ENCODE results near the gene PIGL. TPM values are rescaled to one million over a fixed set of nuclear protein-coding genes. Genes with fewer than 3 reads are reported as not detected.
"Not testable (repeated sequence)": the region's sequence is repeated elsewhere in the genome, so short reads cannot be mapped to it uniquely, and the experiment has no call there.

PIGL gene
- total RNA-seq, 2 experiments from 2014 or later, result 31.6 to 33.7 TPM

GRCh38 chr17:16229912-16230561, 13.0 kb downstream of the PIGL start:
- Mint-ChIP-seq H3K4me3 (peak overlapping the region; percentile 48), H3K4me1 (ENCODE audit: low read depth) (peaks cover 21% of the 10 kb centered on the region), H3K27ac (peak overlapping the region; percentile 84)
- intact Hi-C loops (cut with micrococcal nuclease), result loop anchor here (1.0 kb wide), 4 partner anchors 13 to 208 kb away; partner anchors contain the start of gene PIGL
- H3K27me3 Mint-ChIP-seq, DNase-seq, H3K9me3 Mint-ChIP-seq, H3K36me3 Mint-ChIP-seq: not testable (repeated sequence)
- POLR2A ChIA-PET, result interaction anchor here (1.0 to 1.3 kb wide), 3 partner anchors 13 to 151 kb away, joined by 3 to 7 read pairs (median 4); partner anchors contain the start of genes PIGL and UBB
- CTCF ChIA-PET, result interaction anchor here (1.0 kb wide), 1 partner anchor 56 kb away, joined by 5 read pairs; no protein-coding TSS in a partner anchor

GRCh38 chr17:16232391-16232790, 15.4 kb downstream of the PIGL start:
- POLR2A ChIA-PET, result no interaction called here
- H3K9me3 Mint-ChIP-seq, result no peaks in the 10 kb centered on the region
- peaks cover 19% of the 10 kb centered on the region for H3K4me1 Mint-ChIP-seq (ENCODE audit: low read depth)
- H3K27me3 Mint-ChIP-seq, result no peaks in the 10 kb centered on the region
- CTCF ChIA-PET, result no interaction called here
- H3K27ac Mint-ChIP-seq, result no peak overlapping the region
- no peak overlapping the region for H3K4me3 Mint-ChIP-seq
- intact Hi-C loops (cut with micrococcal nuclease), result no loop called here
- DNase-seq, result no peak
- peaks cover 3% of the 10 kb centered on the region for H3K36me3 Mint-ChIP-seq

GRCh38 chr17:16239931-16240330, 22.9 kb downstream of the PIGL start:
- DNase-seq, result no peak
- no peaks in the 10 kb centered on the region for H3K27me3 Mint-ChIP-seq
- H3K36me3 Mint-ChIP-seq, result peaks cover 6% of the 10 kb centered on the region
- H3K4me3 Mint-ChIP-seq, result no peak overlapping the region
- H3K9me3 Mint-ChIP-seq, result no peaks in the 10 kb centered on the region
- ChIA-PET CTCF (no interaction called here), POLR2A (no interaction called here)
- H3K27ac Mint-ChIP-seq, result no peak overlapping the region
- intact Hi-C loops (cut with micrococcal nuclease), result no loop called here
- H3K4me1 Mint-ChIP-seq (ENCODE audit: low read depth), result peaks cover 12% of the 10 kb centered on the region

- Mint-ChIP-seq H3K27me3 (no peaks in the 10 kb centered on the region), H3K9me3 (no peaks in the 10 kb centered on the region), H3K4me1 (ENCODE audit: low read depth) (peaks cover 12% of the 10 kb centered on the region), H3K4me3 (no peak overlapping the region), H3K27ac (no peak overlapping the region), H3K36me3 (peaks cover 6% of the 10 kb centered on the region)
- CTCF ChIA-PET, result no interaction called here
- POLR2A ChIA-PET, result no interaction called here
- no peak for DNase-seq
- intact Hi-C loops (cut with micrococcal nuclease), result no loop called here
Measured at GRCh38 chr17:16241906-16242399, 24.9 kb downstream of the PIGL start.

- ChIA-PET POLR2A (no interaction called here), CTCF (no interaction called here)
- Mint-ChIP-seq H3K9me3 (no peaks in the 10 kb centered on the region), H3K27ac (no peak overlapping the region), H3K27me3 (no peaks in the 10 kb centered on the region), H3K36me3 (peaks cover 8% of the 10 kb centered on the region), H3K4me1 (ENCODE audit: low read depth) (peaks cover 12% of the 10 kb centered on the region), H3K4me3 (no peak overlapping the region)
- DNase-seq, result no peak
- intact Hi-C loops (cut with micrococcal nuclease), result no loop called here
Measured at GRCh38 chr17:16243385-16243784, 26.4 kb downstream of the PIGL start.

- peaks cover 12% of the 10 kb centered on the region for H3K36me3 Mint-ChIP-seq
- H3K27me3 Mint-ChIP-seq, result no peaks in the 10 kb centered on the region
- ChIA-PET CTCF (no interaction called here), POLR2A (no interaction called here)
- intact Hi-C loops (cut with micrococcal nuclease), result no loop called here
- peaks cover 12% of the 10 kb centered on the region for H3K4me1 Mint-ChIP-seq (ENCODE audit: low read depth)
- H3K9me3 Mint-ChIP-seq, result no peaks in the 10 kb centered on the region
- no peak overlapping the region for H3K4me3 Mint-ChIP-seq
- H3K27ac Mint-ChIP-seq, result peak overlapping the region; percentile 9
- DNase-seq, result peak; percentile 55
Measured at GRCh38 chr17:16243801-16244567, 27.0 kb downstream of the PIGL start.

- Mint-ChIP-seq H3K4me1 (ENCODE audit: low read depth) (peaks cover 26% of the 10 kb centered on the region), H3K27me3 (no peaks in the 10 kb centered on the region), H3K4me3 (no peak overlapping the region), H3K36me3 (peaks cover 8% of the 10 kb centered on the region), H3K27ac (no peak overlapping the region), H3K9me3 (no peaks in the 10 kb centered on the region)
- CTCF ChIA-PET, result interaction anchor here (1.0 kb wide), 1 partner anchor 55 kb away, joined by 3 read pairs; no protein-coding TSS in a partner anchor
- DNase-seq, result no peak
- POLR2A ChIA-PET, result no interaction called here
- intact Hi-C loops (cut with micrococcal nuclease), result no loop called here
Measured at GRCh38 chr17:16247586-16247984, 30.6 kb downstream of the PIGL start.

GRCh38 chr17:16250635-16251034, 33.6 kb downstream of the PIGL start:
- ChIA-PET POLR2A (interaction anchor here (0.5 to 1.5 kb wide), 4 partner anchors 19 to 171 kb away, joined by 3 to 4 read pairs (median 3); no protein-coding TSS in a partner anchor), CTCF (interaction anchor here (0.7 to 1.3 kb wide), 2 partner anchors 34 to 113 kb away, joined by 3 to 4 read pairs; no protein-coding TSS in a partner anchor)
- H3K4me3 Mint-ChIP-seq, result no peak overlapping the region
- H3K27ac Mint-ChIP-seq, result no peak overlapping the region
- peaks cover 8% of the 10 kb centered on the region for H3K36me3 Mint-ChIP-seq
- no peak for DNase-seq
- intact Hi-C loops (cut with micrococcal nuclease), result no loop called here
- H3K27me3 Mint-ChIP-seq, result no peaks in the 10 kb centered on the region
- no peaks in the 10 kb centered on the region for H3K9me3 Mint-ChIP-seq
- H3K4me1 Mint-ChIP-seq (ENCODE audit: low read depth), result peaks cover 14% of the 10 kb centered on the region

GRCh38 chr17:16251043-16251442, 34.0 kb downstream of the PIGL start:
- CTCF ChIA-PET, result interaction anchor here (0.7 to 1.3 kb wide), 2 partner anchors 34 to 113 kb away, joined by 3 to 4 read pairs; no protein-coding TSS in a partner anchor
- POLR2A ChIA-PET, result interaction anchor here (0.6 to 1.5 kb wide), 3 partner anchors 19 to 171 kb away, joined by 3 to 4 read pairs (median 3); no protein-coding TSS in a partner anchor
- DNase-seq, result no peak
- Mint-ChIP-seq H3K4me3 (no peak overlapping the region), H3K4me1 (ENCODE audit: low read depth) (peaks cover 14% of the 10 kb centered on the region), H3K27ac (peak overlapping the region; percentile 34), H3K27me3 (no peaks in the 10 kb centered on the region), H3K36me3 (peaks cover 8% of the 10 kb centered on the region), H3K9me3 (no peaks in the 10 kb centered on the region)
- intact Hi-C loops (cut with micrococcal nuclease), result no loop called here

- no peak for DNase-seq
- intact Hi-C loops (cut with micrococcal nuclease), result no loop called here
- H3K9me3 Mint-ChIP-seq, result no peaks in the 10 kb centered on the region
- no peaks in the 10 kb centered on the region for H3K27me3 Mint-ChIP-seq
- ChIA-PET CTCF (interaction anchor here (1.3 kb wide), 1 partner anchor 112 kb away, joined by 4 read pairs; no protein-coding TSS in a partner anchor), POLR2A (interaction anchor here (1.5 kb wide), 1 partner anchor 18 kb away, joined by 3 read pairs; no protein-coding TSS in a partner anchor)
- peaks cover 14% of the 10 kb centered on the region for H3K4me1 Mint-ChIP-seq (ENCODE audit: low read depth)
- no peak overlapping the region for H3K4me3 Mint-ChIP-seq
- H3K27ac Mint-ChIP-seq, result no peak overlapping the region
- H3K36me3 Mint-ChIP-seq, result peaks cover 8% of the 10 kb centered on the region
Measured at GRCh38 chr17:16251556-16251955, 34.5 kb downstream of the PIGL start.

GRCh38 chr17:16254773-16255400, 37.9 kb downstream of the PIGL start:
- H3K4me3 Mint-ChIP-seq, result no peak overlapping the region
- H3K9me3 Mint-ChIP-seq, result no peaks in the 10 kb centered on the region
- no peak for DNase-seq
- ChIA-PET CTCF (no interaction called here), POLR2A (no interaction called here)
- intact Hi-C loops (cut with micrococcal nuclease), result no loop called here
- H3K4me1 Mint-ChIP-seq (ENCODE audit: low read depth), result peaks cover 14% of the 10 kb centered on the region
- H3K27ac Mint-ChIP-seq, result no peak overlapping the region
- no peaks in the 10 kb centered on the region for H3K27me3 Mint-ChIP-seq
- H3K36me3 Mint-ChIP-seq, result peaks cover 4% of the 10 kb centered on the region

- DNase-seq, result no peak
- H3K4me1 Mint-ChIP-seq (ENCODE audit: low read depth), result peaks cover 11% of the 10 kb centered on the region
- intact Hi-C loops (cut with micrococcal nuclease), result no loop called here
- no peaks in the 10 kb centered on the region for H3K27me3 Mint-ChIP-seq
- CTCF ChIA-PET, result no interaction called here
- no peak overlapping the region for H3K27ac Mint-ChIP-seq
- no peak overlapping the region for H3K4me3 Mint-ChIP-seq
- H3K36me3 Mint-ChIP-seq, result peaks cover 4% of the 10 kb centered on the region
- H3K9me3 Mint-ChIP-seq, result no peaks in the 10 kb centered on the region
- POLR2A ChIA-PET, result no interaction called here
Measured at GRCh38 chr17:16255481-16255921, 38.5 kb downstream of the PIGL start.

Data from activated CD4-positive, alpha-beta memory T cell treated with anti-CD3 and anti-CD28 coated beads for 36 hours (primary cell).